Keratinocyte (primary cell): Measurements from ENCODE around the gene CORO1C. TPM values are rescaled to one million over a fixed set of nuclear protein-coding genes. Genes with fewer than 3 reads are reported as not detected.

Source experiments
- DNase-seq: peaks from one replicate; pipeline ENCODE4 v3.0.0-alpha.2; 2011; ENCODE audit warnings: low read depth, missing footprints, low spot score
- FAIRE-seq: peaks from 2 replicates; lab custom pipeline; 2011; peaks lifted over from hg19 to GRCh38; lab: Jason Lieb, UNC
- H2AFZ ChIP-seq: 2 replicates; pipeline ENCODE4 v1.6.0; 2012; ENCODE audit warnings: low read length, control low read depth, inconsistent platforms; ENCODE audit not compliant: control insufficient read depth
- H3K27ac ChIP-seq: 2 replicates; pipeline ENCODE4 v1.5.1; 2011; ENCODE audit warnings: low read length; ENCODE audit not compliant: control insufficient read depth, insufficient read depth
- H3K27me3 ChIP-seq: 3 replicates; pipeline ENCODE4 v1.6.0; 2011; ENCODE audit warnings: low read length; ENCODE audit not compliant: control insufficient read depth, insufficient read depth; ENCODE audit errors: extremely low read depth
- H3K36me3 ChIP-seq, 2 experiments: 2 replicates in 1 of 2; 3 replicates in 1 of 2; pipeline ENCODE4 v1.5.1; 2011; ENCODE audit warnings: low read length in 2 of 2, mild to moderate bottlenecking in 1 of 2; ENCODE audit not compliant: control insufficient read depth in 2 of 2, insufficient read depth in 2 of 2; ENCODE audit errors: extremely low read depth in 1 of 2
- H3K4me1 ChIP-seq: 3 replicates; pipeline ENCODE4 v1.5.1; 2011; ENCODE audit warnings: low read length; ENCODE audit not compliant: control insufficient read depth, insufficient read depth; ENCODE audit errors: extremely low read depth
- H3K4me2 ChIP-seq: 3 replicates; pipeline ENCODE4 v1.6.0; 2011; ENCODE audit warnings: low read depth, low read length; ENCODE audit not compliant: control insufficient read depth, insufficient read depth; ENCODE audit errors: extremely low read depth
- H3K4me3 ChIP-seq, 3 experiments: fragments of 200-600 bp in 1 of 3; sonication (generic) in 1 of 3; 2 replicates in 2 of 3; 3 replicates in 1 of 3; pipeline ENCODE4 v1.5.1; 2011 to 2016; ENCODE audit warnings: low read length in 3 of 3, mild to moderate bottlenecking in 3 of 3, control low read depth in 2 of 3, inconsistent platforms in 1 of 3, low read depth in 1 of 3, mixed read lengths in 1 of 3, mixed run types in 1 of 3, moderate library complexity in 1 of 3; ENCODE audit not compliant: control insufficient read depth in 2 of 3, insufficient read depth in 2 of 3; ENCODE audit errors: extremely low read depth in 1 of 3
- H3K79me2 ChIP-seq: 2 replicates; pipeline ENCODE4 v1.6.0; 2012; ENCODE audit warnings: low read length; ENCODE audit not compliant: control insufficient read depth, insufficient read depth
- H3K9ac ChIP-seq: 3 replicates; pipeline ENCODE4 v1.6.0; 2011; ENCODE audit warnings: low read length; ENCODE audit not compliant: control insufficient read depth, insufficient read depth; ENCODE audit errors: extremely low read depth
- H3K9me1 ChIP-seq: 3 replicates; pipeline ENCODE4 v1.6.0; 2011; ENCODE audit warnings: low read length; ENCODE audit not compliant: control insufficient read depth, insufficient read depth; ENCODE audit errors: extremely low read depth
- H3K9me3 ChIP-seq: 2 replicates; pipeline ENCODE4 v1.5.1; 2012; ENCODE audit warnings: low read depth, low read length; ENCODE audit not compliant: control insufficient read depth
- H4K20me1 ChIP-seq: 3 replicates; pipeline ENCODE4 v1.6.0; 2011; ENCODE audit warnings: low read length; ENCODE audit not compliant: control insufficient read depth, insufficient read depth; ENCODE audit errors: extremely low read depth
- EZH2 ChIP-seq: IDR thresholded peaks from one replicate; pipeline ENCODE4 v1.6.1; 2012; ENCODE audit warnings: inconsistent platforms, mild to moderate bottlenecking, low read length, moderate library complexity
- dilution Hi-C: fragments of 300-500 bp; cut with MboI; formaldehyde crosslinking; loops from one replicate; pipeline ENCODE4 v1.7.0; 2020; ENCODE audit warnings: low sequenced_read_pairs; ENCODE audit not compliant: extremely low pct_ligation_motif_present
- polyA plus RNA-seq, 5 experiments: library from polyadenylated mRNA; depleted of rRNA in 3 of 5; stranded (reverse) in 3 of 5; stranded (forward) in 1 of 5; unstranded in 1 of 5; fragments of >200 nt; gene quantifications; 1 replicate in 1 of 5; 2 replicates in 3 of 5; 3 replicates in 1 of 5; pipeline versions ENCODE4 v1.2.1 to v1.2.3, GENCODE V29; 2011 to 2012; ENCODE audit warnings: missing spikeins in 2 of 5, low read depth in 1 of 5, low replicate concordance in 1 of 5
- TF ChIP-seq, protein P1 (sequence below), 3 experiments: IDR thresholded peaks in 1 of 3; conservative IDR thresholded peaks in 1 of 3; optimal IDR thresholded peaks in 1 of 3; 2 replicates in 2 of 3; 3 replicates in 1 of 3; pipeline versions ENCODE3 to v1.5.1; 2011; ENCODE audit warnings: low read length in 3 of 3, mild to moderate bottlenecking in 3 of 3, moderate library complexity in 2 of 3, control low read depth in 1 of 3, inconsistent platforms in 1 of 3; ENCODE audit not compliant: insufficient read depth in 2 of 3; ENCODE audit errors: extremely low read depth in 1 of 3

The CORO1C gene
- polyA plus RNA-seq, 1 donor (not counting 4 experiments of a cell fraction or from before 2014, with no cell fraction given), result 283 TPM

DNA sequence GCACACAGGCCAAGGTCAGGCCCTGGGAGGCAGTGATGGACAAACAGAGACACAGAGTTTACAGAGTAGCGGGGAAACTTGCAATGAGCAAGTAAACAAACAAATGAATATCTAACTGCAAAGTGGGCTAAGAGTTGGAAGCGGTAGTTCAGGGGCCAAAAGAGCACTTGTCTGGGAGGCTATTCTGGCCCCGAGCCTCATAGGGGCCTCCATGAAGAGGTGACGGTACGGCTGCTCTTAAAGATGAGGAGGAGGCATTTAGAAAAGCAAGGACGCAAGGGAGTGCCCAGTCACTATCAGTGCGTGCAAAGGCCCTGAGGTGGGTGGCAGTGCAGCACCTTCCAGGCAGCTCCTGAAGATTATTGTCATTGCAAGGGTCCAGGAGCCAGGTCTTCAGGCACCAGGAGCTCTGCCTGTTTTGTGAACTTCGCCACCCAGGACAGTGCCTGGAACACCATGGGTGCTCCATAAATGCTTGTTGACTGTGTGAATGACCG is 129.1 kb downstream of the CORO1C start:
- H3K4me2 ChIP-seq, result no peak overlapping the region
- H3K79me2 ChIP-seq, result no peaks in the 10 kb centered on the region
- TF ChIP-seq EZH2, result no peak
- TF ChIP-seq, protein P1, sequence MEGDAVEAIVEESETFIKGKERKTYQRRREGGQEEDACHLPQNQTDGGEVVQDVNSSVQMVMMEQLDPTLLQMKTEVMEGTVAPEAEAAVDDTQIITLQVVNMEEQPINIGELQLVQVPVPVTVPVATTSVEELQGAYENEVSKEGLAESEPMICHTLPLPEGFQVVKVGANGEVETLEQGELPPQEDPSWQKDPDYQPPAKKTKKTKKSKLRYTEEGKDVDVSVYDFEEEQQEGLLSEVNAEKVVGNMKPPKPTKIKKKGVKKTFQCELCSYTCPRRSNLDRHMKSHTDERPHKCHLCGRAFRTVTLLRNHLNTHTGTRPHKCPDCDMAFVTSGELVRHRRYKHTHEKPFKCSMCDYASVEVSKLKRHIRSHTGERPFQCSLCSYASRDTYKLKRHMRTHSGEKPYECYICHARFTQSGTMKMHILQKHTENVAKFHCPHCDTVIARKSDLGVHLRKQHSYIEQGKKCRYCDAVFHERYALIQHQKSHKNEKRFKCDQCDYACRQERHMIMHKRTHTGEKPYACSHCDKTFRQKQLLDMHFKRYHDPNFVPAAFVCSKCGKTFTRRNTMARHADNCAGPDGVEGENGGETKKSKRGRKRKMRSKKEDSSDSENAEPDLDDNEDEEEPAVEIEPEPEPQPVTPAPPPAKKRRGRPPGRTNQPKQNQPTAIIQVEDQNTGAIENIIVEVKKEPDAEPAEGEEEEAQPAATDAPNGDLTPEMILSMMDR (optimal IDR thresholded peaks at IDR 0.05 in 1 of 3, IDR thresholded peaks at IDR 0.05 in 1 of 3, conservative IDR thresholded peaks at IDR 0.05 in 1 of 3; ENCODE audit: extremely low read depth in 1 of 3, insufficient read depth in 2 of 3, low read length in 3 of 3), result no peak
- no peaks in the 10 kb centered on the region for H3K4me1 ChIP-seq
- no peaks in the 10 kb centered on the region for H3K9me3 ChIP-seq
- H3K9ac ChIP-seq, result no peak overlapping the region
- no peaks in the 10 kb centered on the region for H3K36me3 ChIP-seq
- H3K27me3 ChIP-seq, result peaks cover 14% of the 10 kb centered on the region
- H3K27ac ChIP-seq, result no peak overlapping the region
- H4K20me1 ChIP-seq, result no peaks in the 10 kb centered on the region
- DNase-seq (no peak), FAIRE-seq (no peak)
- no peak overlapping the region for H2AFZ ChIP-seq
- H3K4me3 ChIP-seq, result no peak overlapping the region
- no peaks in the 10 kb centered on the region for H3K9me1 ChIP-seq
- dilution Hi-C loops, result no loop called here

DNA sequence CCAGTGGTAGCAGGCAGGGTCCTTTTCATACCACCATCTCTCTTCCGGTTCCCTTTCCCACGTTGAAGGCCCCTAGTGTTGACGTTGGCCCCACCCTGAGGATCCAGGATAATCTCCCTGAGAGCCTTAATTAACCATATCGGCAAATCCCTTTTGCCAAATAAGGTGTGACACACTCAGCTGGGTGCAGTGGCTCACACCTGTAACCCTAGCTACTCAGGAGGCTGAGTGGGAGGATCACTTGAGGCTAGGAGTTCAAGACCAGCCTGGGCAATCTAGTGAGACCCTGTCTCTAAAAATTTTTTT is 130.7 kb downstream of the CORO1C start:
- Histone ChIP-seq H3K4me1 (no peaks in the 10 kb centered on the region), H3K9ac (no peak overlapping the region), H2AFZ (no peak overlapping the region), H3K27ac (no peak overlapping the region), H3K4me3 (no peak overlapping the region), H3K9me1 (no peaks in the 10 kb centered on the region), H3K36me3 (no peaks in the 10 kb centered on the region), H4K20me1 (no peaks in the 10 kb centered on the region), H3K79me2 (no peaks in the 10 kb centered on the region), H3K4me2 (no peak overlapping the region), H3K27me3 (peaks cover 17% of the 10 kb centered on the region), H3K9me3 (no peaks in the 10 kb centered on the region)
- TF ChIP-seq, protein P1 (optimal IDR thresholded peaks at IDR 0.05 in 1 of 3, IDR thresholded peaks at IDR 0.05 in 1 of 3, conservative IDR thresholded peaks at IDR 0.05 in 1 of 3; ENCODE audit: extremely low read depth in 1 of 3, insufficient read depth in 2 of 3, low read length in 3 of 3), result no peak
- no peak for TF ChIP-seq EZH2
- dilution Hi-C loops, result no loop called here
- DNase-seq (no peak), FAIRE-seq (no peak)
